Endothelial cell of umbilical vein (primary cell): ENCODE measurements around the gene GAS2L2. TPM values are rescaled to one million over a fixed set of nuclear protein-coding genes. Genes with fewer than 3 reads are reported as not detected.

Experiments used
- BruUV-seq: library from RNA; stranded (reverse); fragments of 400-500 nt; replicated peaks from 2 replicates; lab custom pipeline; 2021; lab: Mats Ljungman, UMichigan
- CTCF ChIA-PET: fragments of 300-600, 350-600 bp; sonication (Branson Sonifier 250); formaldehyde crosslinking; loops from one replicate; lab custom pipeline; 2021; ENCODE audit warnings: antibody characterized with exemption, inconsistent platforms; lab: Charles Lee
- POLR2A ChIA-PET: fragments of 300-600, 350-600 bp; sonication (Branson Sonifier 250); formaldehyde crosslinking; loops from one replicate; lab custom pipeline; 2021; ENCODE audit warnings: antibody characterized with exemption, inconsistent platforms; lab: Charles Lee
- DNase-seq: peaks from one replicate; pipeline ENCODE4 v3.0.0-alpha.2; 2011; ENCODE audit warnings: low read depth, low spot score
- FAIRE-seq: peaks from 2 replicates; lab custom pipeline; 2011; peaks lifted over from hg19 to GRCh38; lab: Jason Lieb, UNC
- H2AFZ ChIP-seq: 2 replicates; pipeline ENCODE4 v1.6.0; 2012; ENCODE audit warnings: low read depth, low read length, control low read depth, inconsistent platforms
- H3K27ac ChIP-seq: 2 replicates; pipeline ENCODE4 v1.5.1; 2011; ENCODE audit warnings: low read depth, mild to moderate bottlenecking, control low read depth, low read length, moderate library complexity; ENCODE audit not compliant: insufficient read depth
- H3K27me3 ChIP-seq, 2 experiments: 2 replicates each; pipeline versions ENCODE4 v1.6.0 to v1.6.1; 2011; ENCODE audit warnings: low read length in 2 of 2, mixed read lengths in 1 of 2; ENCODE audit not compliant: control insufficient read depth in 2 of 2, insufficient read depth in 2 of 2
- H3K36me3 ChIP-seq, 2 experiments: 2 replicates in 1 of 2; 3 replicates in 1 of 2; pipeline ENCODE4 v1.5.1; 2011; ENCODE audit warnings: low read length in 2 of 2, mild to moderate bottlenecking in 1 of 2, moderate library complexity in 1 of 2; ENCODE audit not compliant: control insufficient read depth in 2 of 2, insufficient read depth in 2 of 2; ENCODE audit errors: extremely low read depth in 1 of 2
- H3K4me1 ChIP-seq: 3 replicates; pipeline ENCODE4 v1.5.1; 2011; ENCODE audit warnings: mild to moderate bottlenecking, low read length; ENCODE audit not compliant: control insufficient read depth, insufficient read depth; ENCODE audit errors: extremely low read depth
- H3K4me2 ChIP-seq: 2 replicates; pipeline ENCODE4 v1.6.1; 2011; ENCODE audit warnings: low read length, control low read depth, mixed read lengths; ENCODE audit not compliant: insufficient read depth
- H3K4me3 ChIP-seq, 3 experiments: fragments of 200-600 bp in 1 of 3; sonication (generic), shearing (Covaris generic) in 1 of 3; replicated peaks in 1 of 3; 2 replicates each; pipeline ENCODE4 v1.5.1; 2011 to 2016; ENCODE audit warnings: control low read depth in 3 of 3, low read length in 3 of 3, mild to moderate bottlenecking in 2 of 3, inconsistent platforms in 1 of 3, low read depth in 1 of 3, moderate library complexity in 1 of 3; ENCODE audit not compliant: insufficient read depth in 1 of 3
- H3K79me2 ChIP-seq: 2 replicates; pipeline ENCODE4 v1.6.0; 2012; ENCODE audit warnings: low read length, inconsistent platforms; ENCODE audit not compliant: control insufficient read depth, insufficient read depth
- H3K9ac ChIP-seq: replicated peaks from 2 replicates; pipeline ENCODE3; 2011; ENCODE audit warnings: low read length, control low read depth; ENCODE audit not compliant: insufficient read depth; ENCODE audit errors: extremely low read depth
- H3K9me1 ChIP-seq: replicated peaks from 3 replicates; pipeline ENCODE4 v1.6.0; 2011; ENCODE audit warnings: mild to moderate bottlenecking, low read length; ENCODE audit not compliant: control insufficient read depth, insufficient read depth; ENCODE audit errors: extremely low read depth
- H3K9me3 ChIP-seq: replicated peaks from 2 replicates; pipeline ENCODE4 v1.5.1; 2012; ENCODE audit warnings: low read length, inconsistent platforms; ENCODE audit not compliant: control insufficient read depth, insufficient read depth
- H4K20me1 ChIP-seq: replicated peaks from 2 replicates; pipeline ENCODE3; 2011; ENCODE audit warnings: mild to moderate bottlenecking, low read length; ENCODE audit not compliant: control insufficient read depth, insufficient read depth; ENCODE audit errors: extremely low read depth
- EZH2 ChIP-seq: IDR thresholded peaks from 2 replicates; pipeline ENCODE4 v1.6.1; 2012; ENCODE audit warnings: borderline replicate concordance, low read depth, mild to moderate bottlenecking, moderate library complexity, low read length, inconsistent platforms; ENCODE audit not compliant: severe bottlenecking
- FOS ChIP-seq: IDR thresholded peaks from 2 replicates; pipeline ENCODE4 v1.6.1; 2011; ENCODE audit warnings: mild to moderate bottlenecking, low read length, moderate library complexity, borderline replicate concordance; ENCODE audit not compliant: insufficient read depth
- GATA2 ChIP-seq: IDR thresholded peaks from 2 replicates; pipeline ENCODE4 v1.7.0; 2011; ENCODE audit warnings: low read depth, mild to moderate bottlenecking, moderate library complexity, mixed read lengths, low read length; ENCODE audit not compliant: insufficient read length, insufficient read depth
- JUN ChIP-seq: IDR thresholded peaks from 2 replicates; pipeline ENCODE4 v1.6.1; 2011; ENCODE audit warnings: borderline replicate concordance, low read depth; ENCODE audit not compliant: insufficient read length, insufficient read depth
- MAX ChIP-seq: IDR thresholded peaks from 2 replicates; pipeline ENCODE4 v1.6.1; 2011; ENCODE audit not compliant: insufficient read depth, insufficient read length
- MYC ChIP-seq: IDR thresholded peaks from one replicate; pipeline ENCODE4 v1.6.1; 2011; ENCODE audit warnings: mild to moderate bottlenecking, low read depth, low read length
- POLR2A ChIP-seq: IDR thresholded peaks from 2 replicates; pipeline ENCODE4 v1.6.1; 2012; ENCODE audit warnings: low read depth, mild to moderate bottlenecking, control low read depth, low read length
- POLR2AphosphoS5 ChIP-seq: IDR thresholded peaks from 2 replicates; pipeline ENCODE4 v1.6.1; 2012; ENCODE audit warnings: low read depth, mild to moderate bottlenecking, control low read depth, low read length, moderate library complexity; ENCODE audit not compliant: insufficient read depth
- dilution Hi-C: fragments of 300-500 bp; cut with MboI; formaldehyde crosslinking; loops from one replicate; pipeline ENCODE4 v1.15.0; 2019; ENCODE audit warnings: low sequenced_read_pairs; ENCODE audit not compliant: extremely low pct_ligation_motif_present
- intact Hi-C: fragments of 100-400 bp; cut with micrococcal nuclease; formaldehyde crosslinking; loops from one replicate; pipeline ENCODE4 v1.10.0; 2022
- polyA plus RNA-seq, 4 experiments: library from polyadenylated mRNA; depleted of rRNA in 3 of 4; stranded (reverse) in 3 of 4; unstranded in 1 of 4; fragments of >200 nt; gene quantifications; 2 replicates each; pipeline versions ENCODE4 v1.2.1 to v1.2.3, GENCODE V29; 2011 to 2012; ENCODE audit warnings: missing spikeins in 1 of 4
- total RNA-seq: library from RNA; stranded (reverse); gene quantifications from 2 replicates; pipeline ENCODE4 v1.2.3, GENCODE V29; 2021
- TF ChIP-seq, protein P1 (sequence below), 2 donors: IDR thresholded peaks; 1 replicate in 1 of 2; 2 replicates in 1 of 2; pipeline ENCODE4 v1.5.1; 2011; ENCODE audit warnings: low read length in 2 of 2, mild to moderate bottlenecking in 2 of 2, moderate library complexity in 2 of 2, control low read depth in 1 of 2, inconsistent platforms in 1 of 2, low read depth in 1 of 2; ENCODE audit not compliant: insufficient read depth in 1 of 2; ENCODE audit errors: extremely low read depth in 1 of 2

The GAS2L2 gene
- total and polyA plus RNA-seq, 2 donors (not counting 3 experiments of a cell fraction or from before 2014, with no cell fraction given) = not detected

DNA sequence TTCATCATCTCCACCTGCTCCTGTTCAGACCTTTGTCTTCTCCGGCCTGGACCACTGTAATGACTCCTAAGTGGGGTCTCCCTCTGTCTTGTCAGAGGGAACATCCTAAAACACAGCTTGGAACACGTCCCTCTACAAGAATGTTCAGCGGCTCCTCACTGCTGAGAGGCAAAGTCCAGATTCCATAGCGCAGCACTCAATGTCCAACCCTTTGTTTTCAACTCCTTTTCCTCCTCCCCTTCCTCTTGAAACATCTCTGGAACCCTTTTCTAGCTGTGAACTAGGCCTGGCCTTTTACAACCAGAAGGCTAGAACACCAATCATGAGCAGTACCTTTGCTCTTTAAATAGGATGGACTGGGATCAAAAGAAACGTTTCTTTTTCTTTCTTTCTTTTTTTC lies 8.6 kb upstream of the GAS2L2 start:
- CTCF ChIA-PET = interaction anchor here (0.6 to 4.2 kb wide), 4 partner anchors 10 to 43 kb away, joined by 3 to 32 read pairs (median 10); no protein-coding TSS in a partner anchor
- no peak for FAIRE-seq
- POLR2A ChIA-PET = interaction anchor here (0.7 kb wide), 1 partner anchor 48 kb away, joined by 5 read pairs; no protein-coding TSS in a partner anchor

More for the DNA sequence above, 8.6 kb upstream of the GAS2L2 start:
- H3K4me1 ChIP-seq = peaks cover 7% of the 10 kb centered on the region
- H4K20me1 ChIP-seq = no peaks in the 10 kb centered on the region
- intact Hi-C loops = no loop called here
- no peak overlapping the region for H3K4me2 ChIP-seq
- no peak overlapping the region for H2AFZ ChIP-seq
- peaks cover 0 to 4% of the 10 kb centered on the region in 2 experiments for H3K27me3 ChIP-seq
- no TSS peak for BruUV-seq
- DNase-seq = no peak
- H3K4me3 ChIP-seq = no peak overlapping the region
- no peaks in the 10 kb centered on the region for H3K9me1 ChIP-seq
- no peaks in the 10 kb centered on the region for H3K79me2 ChIP-seq
- TF ChIP-seq FOS = no peak
- TF ChIP-seq MYC = no peak
- no peak for TF ChIP-seq EZH2
- no peak for TF ChIP-seq POLR2AphosphoS5
- no peak for TF ChIP-seq MAX
- TF ChIP-seq JUN = no peak
- TF ChIP-seq, protein P1, sequence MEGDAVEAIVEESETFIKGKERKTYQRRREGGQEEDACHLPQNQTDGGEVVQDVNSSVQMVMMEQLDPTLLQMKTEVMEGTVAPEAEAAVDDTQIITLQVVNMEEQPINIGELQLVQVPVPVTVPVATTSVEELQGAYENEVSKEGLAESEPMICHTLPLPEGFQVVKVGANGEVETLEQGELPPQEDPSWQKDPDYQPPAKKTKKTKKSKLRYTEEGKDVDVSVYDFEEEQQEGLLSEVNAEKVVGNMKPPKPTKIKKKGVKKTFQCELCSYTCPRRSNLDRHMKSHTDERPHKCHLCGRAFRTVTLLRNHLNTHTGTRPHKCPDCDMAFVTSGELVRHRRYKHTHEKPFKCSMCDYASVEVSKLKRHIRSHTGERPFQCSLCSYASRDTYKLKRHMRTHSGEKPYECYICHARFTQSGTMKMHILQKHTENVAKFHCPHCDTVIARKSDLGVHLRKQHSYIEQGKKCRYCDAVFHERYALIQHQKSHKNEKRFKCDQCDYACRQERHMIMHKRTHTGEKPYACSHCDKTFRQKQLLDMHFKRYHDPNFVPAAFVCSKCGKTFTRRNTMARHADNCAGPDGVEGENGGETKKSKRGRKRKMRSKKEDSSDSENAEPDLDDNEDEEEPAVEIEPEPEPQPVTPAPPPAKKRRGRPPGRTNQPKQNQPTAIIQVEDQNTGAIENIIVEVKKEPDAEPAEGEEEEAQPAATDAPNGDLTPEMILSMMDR (IDR thresholded peaks at IDR 0.05; ENCODE audit: extremely low read depth in 1 of 2, insufficient read depth in 1 of 2, low read depth in 1 of 2, low read length in 2 of 2) = no peak
- no peak for TF ChIP-seq POLR2A
- no peak for TF ChIP-seq GATA2
- H3K27ac ChIP-seq = no peak overlapping the region
- H3K36me3 ChIP-seq = no peaks in the 10 kb centered on the region
- dilution Hi-C loops = no loop called here
- H3K9ac ChIP-seq = no peak overlapping the region
- H3K9me3 ChIP-seq = no peaks in the 10 kb centered on the region
